HCT116 (cell line): ENCODE measurements around the gene BLNK.

ENCODE experiments used
- CTCF ChIP-seq, 3 experiments: fragments of 200-600 bp in 1 of 3; sonication (generic) in 1 of 3; IDR thresholded peaks in 2 of 3; conservative IDR thresholded peaks in 1 of 3; 2 replicates each; pipeline ENCODE4 v1.5.1; 2012 to 2017; ENCODE audit warnings: low read depth in 2 of 3, low read length in 2 of 3, antibody characterized with exemption in 1 of 3, borderline replicate concordance in 1 of 3, control low read depth in 1 of 3, mild to moderate bottlenecking in 1 of 3, mixed read lengths in 1 of 3, mixed run types in 1 of 3, moderate library complexity in 1 of 3; ENCODE audit not compliant: insufficient read depth in 1 of 3
- EZH2 ChIP-seq: fragments of 200-600 bp; sonication (generic); IDR thresholded peaks from 2 replicates; pipeline ENCODE4 v1.6.1; 2017; ENCODE audit warnings: antibody characterized with exemption, mixed run types
- EZH2phosphoT487 ChIP-seq: fragments of 200-600 bp; IDR thresholded peaks from 2 replicates; pipeline ENCODE4 v1.6.1; 2018; ENCODE audit warnings: antibody characterized with exemption, borderline replicate concordance
- POLR2A ChIP-seq: IDR thresholded peaks from 2 replicates; pipeline ENCODE4 v1.7.0; 2011; ENCODE audit warnings: borderline replicate concordance; ENCODE audit not compliant: insufficient read depth, insufficient read length; ENCODE audit errors: extremely low read depth
- POLR2AphosphoS5 ChIP-seq: IDR thresholded peaks from 2 replicates; pipeline ENCODE4 v1.6.1; 2011; ENCODE audit warnings: mild to moderate bottlenecking, low read depth, low read length, moderate library complexity
- RAD21 ChIP-seq: IDR thresholded peaks from 2 replicates; pipeline ENCODE4 v1.6.1; 2012; ENCODE audit warnings: low read depth, mild to moderate bottlenecking
- SIN3A ChIP-seq: IDR thresholded peaks from 2 replicates; pipeline ENCODE4 v1.6.1; 2012; ENCODE audit warnings: low read depth
- SP1 ChIP-seq: IDR thresholded peaks from 2 replicates; pipeline ENCODE4 v1.6.1; 2012; ENCODE audit warnings: low read depth
- YY1 ChIP-seq: IDR thresholded peaks from 2 replicates; pipeline ENCODE4 v1.6.1; 2011; ENCODE audit warnings: low read length, low read depth, moderate library complexity, mild to moderate bottlenecking; ENCODE audit not compliant: insufficient replicate concordance; ENCODE audit errors: extremely low read depth
- ZFX ChIP-seq: fragments of 450-650 bp; IDR thresholded peaks from 2 replicates; pipeline ENCODE4 v1.6.1; 2017

- no peak for TF ChIP-seq POLR2AphosphoS5
- no peak for TF ChIP-seq POLR2A
- TF ChIP-seq EZH2phosphoT487: no peak
- TF ChIP-seq SP1: no peak
- TF ChIP-seq CTCF (IDR thresholded peaks at IDR 0.05 in 2 of 3, conservative IDR thresholded peaks at IDR 0.05 in 1 of 3; ENCODE audit: borderline replicate concordance in 1 of 3, insufficient read depth in 1 of 3, low read depth in 2 of 3, low read length in 2 of 3): no peak
- TF ChIP-seq EZH2: no peak
- TF ChIP-seq YY1: no peak
- no peak for TF ChIP-seq ZFX
- no peak for TF ChIP-seq SIN3A
- TF ChIP-seq RAD21: no peak
Measured at GRCh38 chr10:96266118-96266770, 5.1 kb downstream of the BLNK start.
